GM12878 (cell line): ENCODE measurements around the gene LDB3.

Experiments used
- CTCF ChIP-seq, 3 experiments: IDR thresholded peaks in 2 of 3; conservative IDR thresholded peaks in 1 of 3; 2 replicates each; pipeline ENCODE4 v1.5.1; 2011; ENCODE audit warnings: low read depth in 3 of 3, low read length in 3 of 3, mild to moderate bottlenecking in 3 of 3, control low read depth in 2 of 3, moderate library complexity in 2 of 3, inconsistent platforms in 1 of 3, mixed read lengths in 1 of 3; ENCODE audit not compliant: control insufficient read depth in 2 of 3, insufficient read depth in 1 of 3; ENCODE audit errors: extremely low read depth in 1 of 3
- ELK1 ChIP-seq: IDR thresholded peaks from 2 replicates; pipeline ENCODE4 v1.6.1; 2012; ENCODE audit warnings: low read depth, low read length, improper control_type of control experiment
- ETV6 ChIP-seq, 2 experiments: fragments of 450-650 bp in 1 of 2; IDR thresholded peaks in 1 of 2; conservative IDR thresholded peaks in 1 of 2; 2 replicates each; pipeline ENCODE4 v1.6.1; 2014; ENCODE audit warnings: antibody characterized with exemption in 1 of 2, borderline replicate concordance in 1 of 2, low read depth in 1 of 2, mild to moderate bottlenecking in 1 of 2, moderate library complexity in 1 of 2
- JUNB ChIP-seq: IDR thresholded peaks from 2 replicates; pipeline ENCODE4 v1.6.1; 2016; ENCODE audit warnings: antibody characterized with exemption, mild to moderate bottlenecking
- NBN ChIP-seq: fragments of 450-650 bp; IDR thresholded peaks from 2 replicates; pipeline ENCODE4 v1.6.1; 2016
- POLR2A ChIP-seq: IDR thresholded peaks from 2 replicates; pipeline ENCODE4 v1.6.1; 2011; ENCODE audit warnings: low read depth, mild to moderate bottlenecking, low read length
- USF1 ChIP-seq: IDR thresholded peaks from 2 replicates; pipeline ENCODE4 v1.6.1; 2011; ENCODE audit warnings: borderline replicate concordance, low read depth, mild to moderate bottlenecking, moderate library complexity, mixed read lengths, low read length; ENCODE audit not compliant: insufficient read depth; ENCODE audit errors: extremely low read length

- TF ChIP-seq ETV6 (conservative IDR thresholded peaks at IDR 0.05 in 1 of 2, IDR thresholded peaks at IDR 0.05 in 1 of 2; ENCODE audit: borderline replicate concordance in 1 of 2, low read depth in 1 of 2) (no peak), JUNB (no peak), USF1 (no peak), NBN (no peak), CTCF (IDR thresholded peaks at IDR 0.05 in 2 of 3, conservative IDR thresholded peaks at IDR 0.05 in 1 of 3; ENCODE audit: control insufficient read depth in 2 of 3, extremely low read depth in 1 of 3, insufficient read depth in 1 of 3, low read depth in 3 of 3, low read length in 3 of 3) (no peak), ELK1 (no peak), POLR2A (no peak)
These were observed 13.5 kb downstream of the LDB3 start for GRCh38 chr10:86681722-86682386.
